Breast epithelium (tissue), 3 donors: ENCODE measurements around the gene MAST3.

Source experiments
- POLR2A ChIP-seq: fragments of 450-650 bp; IDR thresholded peaks from one replicate; pipeline ENCODE4 v1.6.1; 2016; ENCODE audit warnings: antibody characterized with exemption, mild to moderate bottlenecking, moderate library complexity
- TF ChIP-seq, protein P1 (sequence below), 3 donors: fragments of 450-650 bp; IDR thresholded peaks; one replicate each; pipeline ENCODE4 v1.5.1; 2016 to 2017; ENCODE audit warnings: antibody characterized with exemption in 3 of 3, mild to moderate bottlenecking in 3 of 3, moderate library complexity in 3 of 3

GRCh38 chr19:18152442-18152816 lies 54.9 kb downstream of the MAST3 start:
- TF ChIP-seq, protein P1, sequence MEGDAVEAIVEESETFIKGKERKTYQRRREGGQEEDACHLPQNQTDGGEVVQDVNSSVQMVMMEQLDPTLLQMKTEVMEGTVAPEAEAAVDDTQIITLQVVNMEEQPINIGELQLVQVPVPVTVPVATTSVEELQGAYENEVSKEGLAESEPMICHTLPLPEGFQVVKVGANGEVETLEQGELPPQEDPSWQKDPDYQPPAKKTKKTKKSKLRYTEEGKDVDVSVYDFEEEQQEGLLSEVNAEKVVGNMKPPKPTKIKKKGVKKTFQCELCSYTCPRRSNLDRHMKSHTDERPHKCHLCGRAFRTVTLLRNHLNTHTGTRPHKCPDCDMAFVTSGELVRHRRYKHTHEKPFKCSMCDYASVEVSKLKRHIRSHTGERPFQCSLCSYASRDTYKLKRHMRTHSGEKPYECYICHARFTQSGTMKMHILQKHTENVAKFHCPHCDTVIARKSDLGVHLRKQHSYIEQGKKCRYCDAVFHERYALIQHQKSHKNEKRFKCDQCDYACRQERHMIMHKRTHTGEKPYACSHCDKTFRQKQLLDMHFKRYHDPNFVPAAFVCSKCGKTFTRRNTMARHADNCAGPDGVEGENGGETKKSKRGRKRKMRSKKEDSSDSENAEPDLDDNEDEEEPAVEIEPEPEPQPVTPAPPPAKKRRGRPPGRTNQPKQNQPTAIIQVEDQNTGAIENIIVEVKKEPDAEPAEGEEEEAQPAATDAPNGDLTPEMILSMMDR (IDR thresholded peaks at IDR 0.05), result peak; percentile 53 to 74 (median 60)
- no peak for TF ChIP-seq POLR2A
